ENCODE measurements around the gene CITED4. TPM values are rescaled to one million over a fixed set of nuclear protein-coding genes. Genes with fewer than 3 reads are reported as not detected.

Gene CITED4
- total RNA-seq, 2 experiments from 2014 or later, result 6.7 to 7.4 TPM

DNA sequence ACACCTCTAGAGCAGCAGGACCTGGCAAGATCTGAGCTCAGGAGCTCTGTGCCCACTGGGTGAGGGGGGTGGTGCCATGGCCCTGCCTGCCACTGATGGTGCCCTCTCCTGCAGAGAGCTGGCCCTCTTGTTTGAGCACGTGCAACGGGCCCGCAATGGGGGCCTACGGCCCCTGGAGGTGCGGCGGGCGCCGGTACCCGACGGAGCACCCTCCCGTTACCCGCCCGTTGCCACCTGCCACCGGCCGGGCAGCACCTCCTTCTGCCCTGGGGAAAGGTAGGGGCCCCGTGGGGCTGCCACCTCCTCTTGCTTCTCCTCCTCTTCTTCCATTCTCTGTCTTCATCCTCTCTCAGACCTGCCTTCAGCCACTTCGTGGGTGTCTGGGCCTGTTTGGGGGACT, 38.2 kb downstream of the CITED4 start:
- intact Hi-C loops (cut with micrococcal nuclease), result no loop called here
- DNase-seq (no peak), ATAC-seq (no peak)
- no peaks in the 10 kb centered on the region for H3K36me3 Mint-ChIP-seq (ENCODE audit: low read depth)
- H3K4me1 Mint-ChIP-seq (ENCODE audit: low read depth), result peaks cover 19% of the 10 kb centered on the region
- TF ChIP-seq, protein P1, sequence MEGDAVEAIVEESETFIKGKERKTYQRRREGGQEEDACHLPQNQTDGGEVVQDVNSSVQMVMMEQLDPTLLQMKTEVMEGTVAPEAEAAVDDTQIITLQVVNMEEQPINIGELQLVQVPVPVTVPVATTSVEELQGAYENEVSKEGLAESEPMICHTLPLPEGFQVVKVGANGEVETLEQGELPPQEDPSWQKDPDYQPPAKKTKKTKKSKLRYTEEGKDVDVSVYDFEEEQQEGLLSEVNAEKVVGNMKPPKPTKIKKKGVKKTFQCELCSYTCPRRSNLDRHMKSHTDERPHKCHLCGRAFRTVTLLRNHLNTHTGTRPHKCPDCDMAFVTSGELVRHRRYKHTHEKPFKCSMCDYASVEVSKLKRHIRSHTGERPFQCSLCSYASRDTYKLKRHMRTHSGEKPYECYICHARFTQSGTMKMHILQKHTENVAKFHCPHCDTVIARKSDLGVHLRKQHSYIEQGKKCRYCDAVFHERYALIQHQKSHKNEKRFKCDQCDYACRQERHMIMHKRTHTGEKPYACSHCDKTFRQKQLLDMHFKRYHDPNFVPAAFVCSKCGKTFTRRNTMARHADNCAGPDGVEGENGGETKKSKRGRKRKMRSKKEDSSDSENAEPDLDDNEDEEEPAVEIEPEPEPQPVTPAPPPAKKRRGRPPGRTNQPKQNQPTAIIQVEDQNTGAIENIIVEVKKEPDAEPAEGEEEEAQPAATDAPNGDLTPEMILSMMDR (IDR thresholded peaks at IDR 0.05), result no peak
- ChIA-PET CTCF (interaction anchor here (1.2 to 1.5 kb wide), 2 partner anchors 50 kb away, joined by 4 to 5 read pairs; no protein-coding TSS in a partner anchor), POLR2A (interaction anchor here (1.4 kb wide), 1 partner anchor 16 kb away, joined by 3 read pairs; no protein-coding TSS in a partner anchor)
- no peaks in the 10 kb centered on the region for H3K27me3 Mint-ChIP-seq
- H3K27ac Mint-ChIP-seq, result no peak overlapping the region
- H3K9me3 Mint-ChIP-seq, result no peaks in the 10 kb centered on the region
- H3K4me3 Mint-ChIP-seq, result no peak overlapping the region

DNA sequence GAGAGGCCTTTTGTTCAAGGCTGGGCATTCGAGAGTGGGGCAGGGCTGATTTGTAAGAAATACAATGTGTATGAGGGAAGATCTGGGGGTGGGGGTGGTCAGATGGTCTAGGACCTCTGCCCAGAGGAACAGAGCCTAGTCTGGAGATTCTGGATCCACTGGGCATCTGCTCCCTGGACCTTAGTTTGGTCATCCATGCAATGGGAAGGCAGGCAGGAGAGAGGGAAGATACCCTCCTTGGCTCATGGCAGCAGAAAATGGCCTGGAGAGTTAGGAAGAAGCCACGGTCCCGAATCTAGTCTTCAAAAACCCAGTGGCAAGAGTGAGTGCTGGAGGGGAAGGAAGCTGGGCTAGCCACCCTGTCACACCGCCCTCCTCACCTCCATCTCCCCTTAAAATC, 38.8 kb downstream of the CITED4 start:
- Mint-ChIP-seq H3K27me3 (peaks cover 2% of the 10 kb centered on the region), H3K4me3 (no peak overlapping the region), H3K4me1 (ENCODE audit: low read depth) (peaks cover 25% of the 10 kb centered on the region), H3K9me3 (no peaks in the 10 kb centered on the region), H3K36me3 (ENCODE audit: low read depth) (no peaks in the 10 kb centered on the region), H3K27ac (no peak overlapping the region)
- CTCF ChIA-PET, result interaction anchor here (1.5 kb wide), 1 partner anchor 49 kb away, joined by 4 read pairs; no protein-coding TSS in a partner anchor
- DNase-seq (no peak), ATAC-seq (no peak)
- TF ChIP-seq, protein P1 (IDR thresholded peaks at IDR 0.05), result no peak
- intact Hi-C loops (cut with micrococcal nuclease), result no loop called here
- POLR2A ChIA-PET, result interaction anchor here (1.4 kb wide), 1 partner anchor 15 kb away, joined by 3 read pairs; no protein-coding TSS in a partner anchor

DNA sequence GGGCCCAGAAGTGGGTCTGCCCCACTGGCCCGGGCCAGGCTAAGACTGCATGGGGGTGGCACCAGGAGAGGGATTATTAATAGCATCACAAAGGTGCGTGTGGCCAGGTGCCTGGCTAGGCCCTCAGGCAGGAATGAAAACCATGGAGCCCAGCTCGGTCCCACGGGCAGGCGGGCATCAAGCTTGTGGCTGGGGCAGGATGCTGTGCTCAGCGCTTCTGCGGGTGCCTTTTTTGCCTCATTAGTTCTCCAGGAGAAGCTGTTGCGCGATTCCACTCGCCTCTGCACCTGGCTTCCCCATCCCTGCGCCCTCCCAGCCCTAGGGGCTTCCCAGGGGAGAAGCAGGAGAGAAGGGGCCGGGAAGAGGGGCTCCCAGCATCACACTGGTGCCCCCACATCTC, 39.3 kb downstream of the CITED4 start:
- DNase-seq (no peak), ATAC-seq (no peak)
- ChIA-PET POLR2A (no interaction called here), CTCF (interaction anchor here (1.5 kb wide), 1 partner anchor 49 kb away, joined by 4 read pairs; no protein-coding TSS in a partner anchor)
- TF ChIP-seq, protein P1 (IDR thresholded peaks at IDR 0.05), result no peak
- Mint-ChIP-seq H3K4me3 (no peak overlapping the region), H3K27ac (no peak overlapping the region), H3K27me3 (peaks cover 3% of the 10 kb centered on the region), H3K36me3 (ENCODE audit: low read depth) (no peaks in the 10 kb centered on the region), H3K9me3 (no peaks in the 10 kb centered on the region), H3K4me1 (ENCODE audit: low read depth) (peaks cover 25% of the 10 kb centered on the region)
- intact Hi-C loops (cut with micrococcal nuclease), result no loop called here

DNA sequence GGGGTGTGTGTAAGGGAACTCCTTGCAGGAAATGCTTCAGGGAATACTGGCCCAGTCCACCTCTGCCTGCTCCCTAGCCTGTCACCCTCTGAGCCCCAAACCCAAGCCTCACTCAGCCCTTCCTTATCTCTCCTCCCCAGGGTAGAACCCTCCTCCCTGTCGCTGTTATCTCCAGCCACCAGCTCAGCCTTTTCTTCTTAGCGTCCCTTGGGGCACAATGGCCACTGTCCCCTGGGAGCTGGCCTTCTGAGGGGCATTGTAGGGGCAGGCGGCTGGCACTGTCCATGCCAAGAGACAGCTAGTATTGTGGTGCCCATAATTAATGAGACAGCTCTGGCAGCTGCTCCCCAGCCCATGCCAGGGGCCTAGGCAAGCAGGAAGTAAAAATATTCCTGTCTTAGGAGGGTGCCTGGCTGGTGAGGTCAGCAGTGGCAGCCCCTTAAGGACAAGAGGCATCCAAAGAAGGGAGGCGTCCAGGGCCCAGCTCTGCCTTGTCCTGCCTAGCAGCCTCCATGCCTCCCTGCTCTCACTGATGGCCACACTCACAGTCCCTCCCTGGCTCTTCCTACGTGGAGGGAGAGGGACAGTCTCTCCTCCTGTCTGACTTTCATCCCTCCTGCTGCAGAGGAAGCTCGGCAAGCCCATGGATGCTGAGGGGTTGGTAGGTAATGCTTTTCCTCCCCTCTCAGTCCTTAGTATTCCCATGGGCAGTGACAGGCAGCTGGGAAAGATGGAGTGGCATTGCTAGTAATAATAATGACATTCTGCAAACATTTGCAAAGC, 41.1 kb downstream of the CITED4 start:
- no peaks in the 10 kb centered on the region for H3K9me3 Mint-ChIP-seq
- ChIA-PET CTCF (interaction anchor here (0.8 to 1.7 kb wide), 6 partner anchors 12 to 157 kb away, joined by 3 to 5 read pairs (median 4); no protein-coding TSS in a partner anchor), POLR2A (no interaction called here)
- intact Hi-C loops (cut with micrococcal nuclease), result no loop called here
- DNase-seq (no peak), ATAC-seq (no peak)
- H3K36me3 Mint-ChIP-seq (ENCODE audit: low read depth), result no peaks in the 10 kb centered on the region
- no peak overlapping the region for H3K27ac Mint-ChIP-seq
- TF ChIP-seq, protein P1 (IDR thresholded peaks at IDR 0.05), result no peak
- H3K4me1 Mint-ChIP-seq (ENCODE audit: low read depth), result peaks cover 24% of the 10 kb centered on the region
- no peak overlapping the region for H3K4me3 Mint-ChIP-seq
- peaks cover 3% of the 10 kb centered on the region for H3K27me3 Mint-ChIP-seq

DNA sequence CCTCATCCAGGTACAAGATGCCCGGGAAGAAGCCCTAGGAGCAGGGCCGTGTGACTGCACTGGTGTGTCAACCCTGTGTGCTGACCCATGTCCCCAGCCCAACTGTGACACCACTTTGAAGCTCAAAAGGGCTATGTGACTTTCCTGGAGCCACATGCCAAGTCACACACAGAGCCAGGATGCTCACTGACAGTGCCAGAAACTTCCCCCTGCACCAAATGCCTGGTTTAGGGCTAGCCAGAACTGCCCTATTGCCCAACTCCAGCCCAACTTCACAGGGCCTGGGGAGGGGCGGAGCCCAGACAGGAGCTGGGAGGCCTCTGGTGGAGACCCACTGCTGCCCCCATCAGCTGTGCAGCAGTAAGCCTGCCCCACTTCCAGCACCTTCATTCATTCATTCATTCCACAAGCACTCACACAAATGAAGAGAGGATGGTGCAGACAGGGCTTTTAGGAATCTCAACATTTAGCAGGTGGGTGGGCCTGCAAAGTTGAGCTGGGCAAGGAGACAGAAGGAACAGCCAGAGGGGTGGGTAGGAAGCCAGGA, 41.8 kb downstream of the CITED4 start:
- ChIA-PET CTCF (interaction anchor here (0.8 to 1.7 kb wide), 3 partner anchors 11 to 45 kb away, joined by 3 to 5 read pairs (median 5); no protein-coding TSS in a partner anchor), POLR2A (no interaction called here)
- H3K36me3 Mint-ChIP-seq (ENCODE audit: low read depth), result no peaks in the 10 kb centered on the region
- intact Hi-C loops (cut with micrococcal nuclease), result no loop called here
- DNase-seq, result no peak
- no peaks in the 10 kb centered on the region for H3K9me3 Mint-ChIP-seq
- no peak for ATAC-seq
- H3K27me3 Mint-ChIP-seq, result peaks cover 3% of the 10 kb centered on the region
- peaks cover 16% of the 10 kb centered on the region for H3K4me1 Mint-ChIP-seq (ENCODE audit: low read depth)
- H3K4me3 Mint-ChIP-seq, result no peak overlapping the region
- TF ChIP-seq, protein P1 (IDR thresholded peaks at IDR 0.05), result no peak
- H3K27ac Mint-ChIP-seq, result no peak overlapping the region
